HG03135 (cell line): ENCODE results near the gene DPYD.

ENCODE experiments used
- ATAC-seq: cut with Tn5 transposase; IDR thresholded peaks from one replicate; pipeline ENCODE4 v1.9.1; 2021; ENCODE audit warnings: mild to moderate bottlenecking, moderate library complexity; ENCODE audit not compliant: unreplicated experiment

Gene DPYD

DNA sequence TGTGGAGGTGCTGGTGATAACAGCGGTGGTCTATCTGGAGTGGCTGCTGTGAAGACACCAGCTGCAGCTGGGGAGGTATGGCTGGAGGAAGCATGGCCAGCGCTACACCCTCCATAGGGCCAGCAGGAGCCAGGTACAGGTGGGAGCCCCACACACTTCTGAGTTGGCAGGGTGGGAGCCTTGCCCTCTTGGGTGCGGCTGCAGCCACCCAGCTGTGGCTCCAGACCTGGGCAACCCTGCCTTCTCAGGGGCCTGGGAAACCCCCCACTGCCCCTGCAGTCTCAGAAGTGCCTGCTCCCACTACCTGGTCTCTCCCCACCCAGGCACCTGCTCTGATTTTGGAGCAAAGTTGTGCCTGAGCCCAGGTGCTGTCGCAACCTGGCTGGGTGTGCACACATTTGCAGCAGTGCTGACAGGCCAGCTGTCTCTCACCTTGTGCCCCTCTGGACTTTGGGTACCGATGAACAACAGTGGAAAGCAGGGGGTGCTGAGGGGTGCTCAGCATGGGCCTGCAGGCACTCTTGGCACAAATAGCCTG lies 76.2 kb downstream of the DPYD start:
- no peak for ATAC-seq

DNA sequence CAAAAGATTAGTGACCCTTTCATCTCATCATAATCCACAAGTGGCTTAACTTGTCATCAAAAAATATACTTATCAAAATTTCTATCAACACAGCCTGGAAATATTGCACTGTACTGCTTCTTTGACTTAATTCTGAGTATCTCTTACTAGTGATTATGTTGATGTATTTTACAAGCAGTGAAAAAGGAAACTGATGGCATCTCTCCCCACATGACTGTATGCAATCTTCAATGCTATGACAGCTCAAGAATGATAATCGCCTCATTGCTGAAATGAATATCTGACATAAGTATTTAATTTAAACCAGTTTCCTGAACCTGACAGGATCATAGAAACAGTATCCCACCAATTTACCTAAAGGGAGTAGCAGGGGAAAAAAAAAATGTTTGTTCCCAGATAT lies 79.5 kb downstream of the DPYD start:
- no peak for ATAC-seq

DNA sequence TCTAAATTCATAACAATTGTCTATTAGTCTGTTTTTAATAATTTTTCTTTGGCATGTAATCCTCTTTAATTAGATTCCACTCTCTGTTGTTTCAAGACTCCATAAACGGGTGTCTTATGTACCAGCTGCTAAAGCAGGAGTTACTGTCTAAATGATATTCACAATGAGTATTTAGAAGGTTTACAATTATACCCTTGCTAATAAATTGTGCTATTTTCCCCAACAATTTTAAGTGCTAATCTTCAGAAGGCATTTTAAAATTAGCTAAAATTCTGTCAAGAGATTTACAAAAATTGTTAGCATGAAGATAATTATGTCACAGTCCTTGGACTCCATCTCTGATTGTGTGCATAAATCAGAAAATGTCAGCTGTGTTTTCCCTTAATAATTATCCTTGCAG lies 83.7 kb downstream of the DPYD start:
- no peak for ATAC-seq

- no peak for ATAC-seq
Measured at GRCh38 chr1:97834899-97835298, 85.9 kb downstream of the DPYD start.

DNA sequence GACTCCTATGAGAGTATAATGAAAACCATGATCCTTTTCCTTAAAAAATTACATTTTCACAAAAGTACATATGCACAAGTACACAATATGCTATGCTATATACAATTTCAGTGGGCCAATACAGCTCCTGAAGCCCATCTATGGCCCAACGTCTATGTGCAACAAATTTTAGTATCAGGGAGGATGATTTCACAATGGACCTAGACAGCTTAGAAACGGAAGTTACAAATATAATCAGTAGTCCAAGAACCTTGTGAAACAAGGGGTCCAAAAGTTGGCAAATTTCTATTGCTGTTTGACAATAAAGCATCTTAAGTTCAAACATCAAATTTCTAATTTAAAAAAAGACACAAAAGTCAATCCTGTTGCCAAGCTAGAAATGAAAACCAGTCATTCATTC lies 87.0 kb downstream of the DPYD start:
- no peak for ATAC-seq

GRCh38 chr1:97832481-97832880 lies 88.4 kb downstream of the DPYD start:
- ATAC-seq, result no peak

DNA sequence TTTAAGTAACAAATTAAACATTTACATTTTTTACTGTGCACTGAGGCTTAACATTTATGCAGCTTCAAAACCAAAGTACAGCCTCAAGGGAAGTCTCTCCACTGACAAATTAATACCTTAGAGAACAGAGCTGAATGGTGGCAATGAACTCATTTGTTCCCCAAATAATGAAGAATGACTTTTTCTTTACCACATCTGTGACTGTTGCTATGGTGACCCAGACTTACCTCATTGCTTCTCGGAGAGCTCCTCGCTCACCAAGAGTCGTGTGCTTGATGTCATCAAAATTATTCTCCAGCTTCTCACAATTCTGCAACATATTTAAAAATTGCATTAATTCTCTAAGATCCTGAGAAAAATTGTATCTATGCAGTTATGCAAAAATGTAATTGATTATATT lies 92.9 kb downstream of the DPYD start:
- ATAC-seq, result no peak

- ATAC-seq, result no peak
Measured at GRCh38 chr1:97826820-97827219, 94.0 kb downstream of the DPYD start.

DNA sequence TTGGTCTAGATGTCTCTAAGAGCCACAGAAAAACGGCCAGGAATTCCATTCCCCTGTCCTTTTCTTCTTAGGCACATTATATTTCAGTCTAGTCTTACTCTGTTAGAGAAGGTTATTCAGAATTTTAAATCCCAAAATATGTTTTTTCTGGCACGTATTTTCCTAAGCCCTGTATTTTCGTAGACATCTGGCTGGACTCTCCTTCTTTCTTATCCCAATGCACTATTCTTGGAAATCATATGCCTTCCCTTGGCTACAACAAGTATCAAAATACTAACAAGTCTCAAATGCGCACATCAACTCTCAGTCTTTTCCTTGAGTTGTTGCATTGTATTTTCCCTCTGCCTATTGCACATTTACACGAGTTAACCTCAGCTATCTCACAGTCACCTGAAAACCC lies 96.2 kb downstream of the DPYD start:
- ATAC-seq, result no peak

DNA sequence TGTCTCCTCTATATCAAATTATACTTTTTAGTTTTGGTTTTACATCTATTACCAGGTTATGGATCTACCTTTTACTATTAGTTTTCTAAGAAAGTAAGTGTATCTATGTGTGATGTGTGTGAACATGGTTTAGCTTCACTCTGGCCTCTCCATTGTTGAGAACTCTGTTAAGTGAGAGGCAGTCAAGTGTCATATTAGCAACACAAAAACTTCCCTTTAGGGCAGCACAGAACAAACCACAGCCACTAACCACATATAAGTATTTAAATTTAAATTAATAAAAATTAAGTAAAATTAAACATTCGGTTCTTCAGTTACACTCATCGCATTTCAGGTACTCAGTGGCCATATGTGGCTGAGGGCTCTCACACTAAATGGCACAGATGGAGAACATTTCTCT lies 96.6 kb downstream of the DPYD start:
- no peak for ATAC-seq

- no peak for ATAC-seq
Measured at GRCh38 chr1:97820470-97821188, 100.2 kb downstream of the DPYD start.

DNA sequence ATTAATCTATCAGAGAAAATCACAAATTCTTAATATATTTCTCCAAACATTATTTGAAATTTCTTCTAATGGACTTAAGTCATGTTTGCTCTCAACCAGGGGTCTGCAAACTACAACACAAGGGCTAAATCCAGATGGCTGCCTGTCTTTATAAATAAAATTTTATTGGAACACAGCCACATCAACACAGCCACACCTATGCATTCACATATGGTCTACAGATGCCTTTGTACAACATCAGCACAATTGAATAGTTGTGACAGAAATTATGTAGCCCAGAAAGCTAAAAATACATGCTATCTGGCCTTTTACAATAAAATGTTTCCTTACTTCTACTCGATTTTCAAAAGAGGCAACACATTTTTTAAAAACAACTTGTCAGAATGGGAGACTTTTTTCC lies 103.9 kb downstream of the DPYD start:
- no peak for ATAC-seq

DNA sequence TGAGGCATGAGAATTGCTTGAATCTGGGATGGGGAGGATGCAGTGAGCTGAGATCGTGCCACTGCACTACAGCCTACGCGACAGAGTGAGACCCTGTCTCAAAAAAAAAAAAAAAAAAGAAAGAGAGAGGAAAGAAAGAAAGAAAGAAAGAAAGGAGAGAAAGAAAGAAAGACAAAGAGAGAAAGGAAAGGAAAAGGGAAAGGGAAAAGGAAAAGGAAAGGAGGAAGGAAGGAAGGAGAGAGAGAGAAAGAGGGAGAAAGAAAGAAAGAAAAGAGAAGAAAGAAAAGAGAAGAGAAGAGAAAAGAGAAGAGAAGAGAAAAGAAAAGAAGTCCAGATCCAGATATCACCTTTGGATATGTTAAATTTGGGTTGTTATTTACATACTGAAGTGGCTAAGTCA lies 106.0 kb downstream of the DPYD start:
- no peak for ATAC-seq

- no peak for ATAC-seq
Measured at GRCh38 chr1:97814121-97814520, 106.7 kb downstream of the DPYD start.

- ATAC-seq, result no peak
Measured at GRCh38 chr1:97812076-97812475, 108.8 kb downstream of the DPYD start.

DNA sequence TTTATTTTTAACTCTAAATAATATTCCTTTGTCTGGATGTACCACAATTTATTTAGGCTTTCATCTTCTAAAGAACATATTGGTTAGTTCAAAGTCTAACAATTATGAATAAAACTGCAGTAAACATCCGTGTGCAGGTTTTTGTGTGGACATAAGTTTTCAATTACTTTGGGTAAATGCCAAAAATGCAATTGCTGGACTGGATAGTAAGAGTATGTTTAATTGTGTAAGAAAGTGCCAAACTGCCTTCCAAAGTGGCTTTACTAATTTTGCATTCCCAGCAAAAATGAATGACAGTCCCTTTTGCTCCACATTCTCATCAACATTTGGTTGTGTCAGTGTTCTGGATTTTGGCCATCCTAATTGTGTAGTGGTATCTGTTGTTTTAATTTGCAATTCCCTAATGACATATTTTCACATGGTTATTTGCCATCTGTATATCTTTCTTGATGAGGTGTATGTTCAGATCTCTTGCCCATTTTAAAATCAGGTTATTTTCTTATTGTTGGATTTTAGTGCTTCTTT lies 113.8 kb downstream of the DPYD start:
- ATAC-seq, result no peak

DNA sequence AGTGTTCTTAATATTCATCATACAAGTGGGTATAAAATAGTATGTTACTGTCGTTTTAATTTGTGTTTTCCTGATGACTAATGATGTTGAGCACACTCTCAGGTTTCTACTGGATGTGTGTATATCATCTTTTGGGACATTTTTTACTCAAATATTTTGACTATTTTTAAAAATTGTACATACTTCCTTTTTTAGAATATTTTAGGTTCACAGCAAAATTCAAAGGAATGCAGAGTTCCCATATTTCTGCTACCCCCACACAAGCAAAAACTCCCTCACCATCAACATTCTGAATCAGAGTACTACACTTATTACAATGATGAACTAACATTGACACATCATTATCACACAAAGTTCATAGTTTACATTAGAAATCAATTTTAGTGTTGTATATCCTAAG lies 114.5 kb downstream of the DPYD start:
- no peak for ATAC-seq

DNA sequence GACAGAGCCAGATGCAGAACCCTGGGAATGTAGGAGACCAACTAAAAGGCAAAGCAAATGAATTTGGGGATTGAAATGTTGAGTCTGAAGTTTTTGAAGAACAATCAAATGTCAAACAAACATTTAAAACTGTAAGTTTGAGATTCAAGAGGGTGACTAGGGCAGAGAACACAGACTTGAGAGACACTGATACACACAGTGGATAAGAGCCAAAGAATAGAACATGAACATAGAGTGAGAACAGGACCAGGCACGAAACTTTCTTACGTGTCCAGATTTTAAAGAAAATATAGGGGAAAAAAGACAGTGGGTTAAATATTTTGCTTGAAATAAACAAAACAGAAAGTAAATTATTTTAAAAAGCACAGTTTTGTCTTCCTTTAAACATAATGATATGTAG lies 115.7 kb downstream of the DPYD start:
- no peak for ATAC-seq

- ATAC-seq, result no peak
Measured at GRCh38 chr1:97803026-97803425, 117.8 kb downstream of the DPYD start.

GRCh38 chr1:97802011-97802410 lies 118.8 kb downstream of the DPYD start:
- ATAC-seq, result no peak

GRCh38 chr1:97797403-97798183 lies 123.2 kb downstream of the DPYD start:
- ATAC-seq, result no peak

GRCh38 chr1:97796711-97797110 lies 124.1 kb downstream of the DPYD start:
- ATAC-seq, result no peak
